GM12878 (cell line): ENCODE results near the gene SEMA4A. TPM values are rescaled to one million over a fixed set of nuclear protein-coding genes. Genes with fewer than 3 reads are reported as not detected.

ENCODE experiments used
- ATAC-seq: fragments of 200-7000 bp; cut with Tn5 transposase; 3 replicates; pipeline ENCODE4 v1.9.1; 2020; ENCODE audit warnings: mild to moderate bottlenecking, moderate library complexity
- BruUV-seq: library from RNA; stranded (reverse); fragments of 400-500 nt; replicated peaks from 2 replicates; lab custom pipeline; 2021; lab: Mats Ljungman, UMichigan
- CTCF ChIA-PET: fragments of 300-600 bp; sonication (Branson Sonifier 250); formaldehyde crosslinking; extraction: SDS; loops from one replicate; lab custom pipeline; 2021; ENCODE audit warnings: inconsistent platforms; lab: Yijun Ruan, JAX
- POLR2A ChIA-PET: fragments of 350-600 bp; formaldehyde crosslinking; extraction: SDS; loops from one replicate; lab custom pipeline; 2021; ENCODE audit warnings: inconsistent platforms; lab: Charles Lee
- RAD21 ChIA-PET: fragments of 300-600 bp; sonication (Branson Sonifier 250); formaldehyde crosslinking; loops from one replicate; lab custom pipeline; 2023; ENCODE audit warnings: antibody characterized with exemption; ENCODE audit not compliant: unreplicated experiment; lab: Charles Lee
- SMC1A ChIA-PET: fragments of 300-600 bp; sonication (Branson Sonifier 250); formaldehyde crosslinking; loops from one replicate; lab custom pipeline; 2023; ENCODE audit not compliant: unreplicated experiment, uncharacterized antibody; lab: Charles Lee
- DNase-seq: peaks from one replicate; pipeline ENCODE4 v3.0.0-alpha.2; 2011; ENCODE audit warnings: low read depth, low spot score
- FAIRE-seq: peaks from 3 replicates; lab custom pipeline; 2011; peaks lifted over from hg19 to GRCh38; lab: Jason Lieb, UNC
- H2AFZ ChIP-seq: 2 replicates; pipeline ENCODE4 v1.6.0; 2011; ENCODE audit warnings: low read depth, low read length, control low read depth; ENCODE audit not compliant: control insufficient read depth
- H3K27ac ChIP-seq: 2 replicates; pipeline ENCODE4 v1.5.1; 2011; ENCODE audit warnings: control low read depth; ENCODE audit not compliant: control insufficient read depth, insufficient read depth
- H3K27me3 ChIP-seq, 2 experiments: replicated peaks in 1 of 2; 2 replicates each; pipeline versions ENCODE4 v1.6.0 to v1.6.1; 2011; ENCODE audit warnings: low read length in 1 of 2; ENCODE audit not compliant: control insufficient read depth in 2 of 2, insufficient read depth in 2 of 2
- H3K36me3 ChIP-seq, 2 experiments: 2 replicates each; pipeline ENCODE4 v1.5.1; 2011; ENCODE audit warnings: low read length in 1 of 2; ENCODE audit not compliant: control insufficient read depth in 2 of 2, insufficient read depth in 2 of 2
- H3K4me1 ChIP-seq: 2 replicates; pipeline ENCODE4 v1.6.1; 2011; ENCODE audit warnings: mild to moderate bottlenecking, low read length, moderate library complexity, mixed read lengths; ENCODE audit not compliant: control insufficient read depth, insufficient read depth
- H3K4me2 ChIP-seq: 2 replicates; pipeline ENCODE4 v1.6.0; 2011; ENCODE audit warnings: control low read depth; ENCODE audit not compliant: control insufficient read depth, insufficient read depth
- H3K4me3 ChIP-seq: fragments of 200-600 bp; sonication (generic); 2 replicates; pipeline ENCODE4 v1.5.1; 2016
- H3K79me2 ChIP-seq: 2 replicates; pipeline ENCODE4 v1.6.0; 2011; ENCODE audit warnings: low read length; ENCODE audit not compliant: control insufficient read depth, insufficient read depth
- H3K9ac ChIP-seq: 2 replicates; pipeline ENCODE4 v1.8.0; 2011; ENCODE audit warnings: low read length, control low read depth, mixed read lengths; ENCODE audit not compliant: control insufficient read depth, insufficient read depth
- H3K9me3 ChIP-seq: replicated peaks from 3 replicates; pipeline ENCODE4 v1.5.1; 2011; ENCODE audit warnings: mild to moderate bottlenecking, low read length; ENCODE audit not compliant: control insufficient read depth, insufficient read depth
- H4K20me1 ChIP-seq: 2 replicates; pipeline ENCODE4 v1.6.0; 2011; ENCODE audit not compliant: control insufficient read depth, insufficient read depth
- BACH1 ChIP-seq: fragments of 450-650 bp; IDR thresholded peaks from 2 replicates; pipeline ENCODE4 v1.6.1; 2017; ENCODE audit warnings: mild to moderate bottlenecking, borderline replicate concordance
- IKZF2 ChIP-seq, 2 experiments: fragments of 450-650 bp; IDR thresholded peaks; 2 replicates each; pipeline ENCODE4 v1.6.1; 2017; ENCODE audit warnings: mild to moderate bottlenecking in 2 of 2, moderate library complexity in 2 of 2
- MEF2A ChIP-seq: IDR thresholded peaks from 2 replicates; pipeline ENCODE4 v1.6.1; 2011; ENCODE audit warnings: low read depth, mild to moderate bottlenecking, low read length, moderate library complexity; ENCODE audit not compliant: insufficient read depth
- NRF1 ChIP-seq: conservative IDR thresholded peaks from 2 replicates; pipeline ENCODE4 v1.6.1; 2011; ENCODE audit warnings: mild to moderate bottlenecking, low read depth, low read length, improper control_type of control experiment
- POU2F2 ChIP-seq: IDR thresholded peaks from 3 replicates; pipeline ENCODE4 v1.6.1; 2011; ENCODE audit warnings: low read depth, mild to moderate bottlenecking, low read length, borderline replicate concordance
- RUNX3 ChIP-seq: IDR thresholded peaks from 2 replicates; pipeline ENCODE4 v1.6.1; 2012; ENCODE audit warnings: low read length, inconsistent platforms
- ZNF207 ChIP-seq: fragments of 450-650 bp; IDR thresholded peaks from 2 replicates; pipeline ENCODE4 v1.6.1; 2014; ENCODE audit warnings: antibody characterized with exemption, mild to moderate bottlenecking, borderline replicate concordance
- ZNF24 ChIP-seq: fragments of 450-650 bp; IDR thresholded peaks from 2 replicates; pipeline ENCODE4 v1.6.1; 2017; ENCODE audit warnings: antibody characterized with exemption, mild to moderate bottlenecking
- WGBS: methylation state at CpG from one replicate; pipeline ENCODE4 v1.1.6; 2016; ENCODE audit warnings: low lambda C conversion rate; ENCODE audit not compliant: insufficient replicate concordance, insufficient coverage; ENCODE audit errors: missing lambda C conversion rate; 5-methylcytosine and 5-hydroxymethylcytosine counted together
- in situ Hi-C: fragments of 300-500 bp; cut with MboI; formaldehyde crosslinking; loops from 9 replicates; pipeline ENCODE4 v1.14.3; 2018; ENCODE audit warnings: mixed read lengths
- intact Hi-C: fragments of 100-400 bp; cut with micrococcal nuclease; formaldehyde crosslinking; loops from one replicate; pipeline ENCODE4 v1.14.2; 2022; ENCODE audit not compliant: unreplicated experiment
- polyA plus RNA-seq, 11 experiments: library from polyadenylated mRNA; depleted of rRNA in 4 of 11; unstranded in 6 of 11; stranded (reverse) in 5 of 11; fragments of >200 nt; fragmentation: Nextera tagmentation in 4 of 11; fragmentation: Illumina TruSeq in 1 of 11; extraction: Ambion mirVana in 4 of 11; extraction: Trizol in 1 of 11; gene quantifications; 1 replicate in 1 of 11; 2 replicates in 10 of 11; pipeline versions ENCODE4 v1.2.1 to v1.2.3, GENCODE V29; 2011 to 2016; ENCODE audit warnings: inconsistent platforms in 2 of 11, missing spikeins in 2 of 11, low read depth in 1 of 11
- total RNA-seq, 4 experiments: library from RNA; depleted of rRNA in 3 of 4; stranded (reverse); fragments of >200 nt in 3 of 4; fragmentation: Illumina TruSeq in 1 of 4; extraction: Trizol in 1 of 4; gene quantifications; 2 replicates each; pipeline versions ENCODE4 v1.2.1 to v1.2.3, GENCODE V29; 2013 to 2021
- TF ChIP-seq, protein P1 (sequence below): fragments of 450-650 bp; formaldehyde crosslinking; IDR thresholded peaks from 2 replicates; pipeline ENCODE4 v1.4.0; 2020; ENCODE audit warnings: mild to moderate bottlenecking, moderate library complexity
- TF ChIP-seq, protein P2 (sequence below): fragments of 150-350 bp; IDR thresholded peaks from 2 replicates; pipeline ENCODE4 v1.6.1; 2014; ENCODE audit warnings: mild to moderate bottlenecking, low read depth, low read length

Gene SEMA4A
- total and polyA plus RNA-seq, 10 of the 15 experiments (the other 5 are each of a cell fraction or from before 2014, with no cell fraction given), result 2.6 to 64.2 (median 32.8) TPM

DNA sequence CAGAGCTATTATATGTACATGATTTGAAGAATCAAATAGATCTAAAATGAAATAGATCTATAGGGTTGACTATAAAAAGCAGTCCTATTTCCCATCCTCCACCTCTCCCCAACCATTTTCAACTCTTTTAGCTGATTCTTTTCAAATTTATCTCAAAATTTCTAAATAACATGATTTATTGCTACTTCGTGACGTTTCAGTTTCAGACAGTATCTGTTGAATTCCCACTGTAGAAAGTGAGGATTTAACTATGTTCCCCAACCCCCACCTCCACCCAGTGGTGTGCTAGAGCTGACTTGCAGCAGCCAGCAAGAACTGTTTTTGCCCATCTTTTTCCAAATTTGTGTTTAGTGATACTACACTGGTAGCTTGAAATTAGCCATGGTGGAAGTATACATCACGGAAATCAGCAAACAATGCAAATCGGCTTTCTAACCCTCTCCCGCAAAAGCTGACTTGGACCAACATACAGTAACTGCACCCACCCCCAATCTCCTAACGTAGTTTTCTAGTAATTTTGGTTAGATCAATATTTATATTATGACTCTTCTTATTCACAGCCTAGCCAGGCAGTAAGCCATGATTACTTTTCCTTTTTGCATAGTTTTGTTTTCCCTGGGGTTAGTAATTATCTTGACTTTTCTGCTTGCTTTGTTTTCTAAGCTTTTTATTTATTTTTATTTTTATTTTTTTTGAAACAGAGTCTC, 10.9 kb downstream of the SEMA4A start:
- Histone ChIP-seq H3K9me3 (peaks cover 4% of the 10 kb centered on the region), H2AFZ (no peak overlapping the region), H3K36me3 (peaks cover 3 to 15% of the 10 kb centered on the region in 2 experiments), H3K9ac (no peak overlapping the region), H3K79me2 (no peaks in the 10 kb centered on the region; the same call in 1 of the 2 replicates), H3K4me2 (no peak overlapping the region), H3K27me3 (no peaks in the 10 kb centered on the region), H3K4me1 (peaks cover 13% of the 10 kb centered on the region), H3K4me3 (no peak overlapping the region), H4K20me1 (no peaks in the 10 kb centered on the region), H3K27ac (no peak overlapping the region)
- intact Hi-C loops, result no loop called here
- ChIA-PET CTCF (interaction anchor here (0.6 to 1.5 kb wide), 6 partner anchors 8 to 195 kb away, joined by 3 to 4 read pairs (median 3); no protein-coding TSS in a partner anchor), POLR2A (interaction anchor here (0.6 to 3.3 kb wide), 15 partner anchors 9 to 327 kb away, joined by 3 to 15 read pairs (median 4); partner anchors contain the start of genes PMF1, SEMA4A and SLC25A44), RAD21 (interaction anchor here (0.7 to 2.0 kb wide), 9 partner anchors 9 to 328 kb away, joined by 3 to 10 read pairs (median 3); partner anchors contain the start of gene SLC25A44), SMC1A (interaction anchor here (0.6 to 2.4 kb wide), 18 partner anchors 9 to 195 kb away, joined by 3 to 10 read pairs (median 4); partner anchors contain the start of genes PMF1 and SLC25A44)
- no peak for FAIRE-seq
- no peak for TF ChIP-seq IKZF2 (IDR thresholded peaks at IDR 0.05)
- WGBS, result 89% methylated on average over 6 of the region's 6 CpGs
- in situ Hi-C loops, result no loop called here
- BruUV-seq, result no TSS peak
- DNase-seq, result no peak
- no peak for ATAC-seq

DNA sequence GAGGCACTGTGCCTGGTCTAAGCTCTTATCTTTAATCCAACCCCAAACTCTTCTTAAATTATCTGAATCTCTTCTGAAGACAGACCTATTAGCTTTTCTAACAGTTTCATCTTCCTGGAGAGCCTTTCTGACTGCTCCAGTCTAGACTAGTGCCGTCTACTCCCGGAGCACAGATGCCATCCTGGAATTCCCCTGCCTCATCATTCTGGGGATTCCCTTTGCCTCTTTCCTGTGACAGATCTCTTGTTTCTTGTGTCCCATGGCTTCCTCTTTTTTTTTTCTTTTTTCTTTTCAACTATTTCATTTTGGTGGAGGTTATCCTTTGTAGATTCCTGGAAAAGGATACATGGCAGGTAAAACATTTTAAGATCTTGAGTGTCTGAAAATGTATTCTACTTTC, 11.7 kb downstream of the SEMA4A start:
- ATAC-seq, result peak; percentile 58
- TF ChIP-seq RUNX3 (no peak), NRF1 (no peak), ZNF207 (no peak), ZNF24 (no peak), BACH1 (no peak), POU2F2 (no peak), MEF2A (no peak)
- TF ChIP-seq, protein P1, sequence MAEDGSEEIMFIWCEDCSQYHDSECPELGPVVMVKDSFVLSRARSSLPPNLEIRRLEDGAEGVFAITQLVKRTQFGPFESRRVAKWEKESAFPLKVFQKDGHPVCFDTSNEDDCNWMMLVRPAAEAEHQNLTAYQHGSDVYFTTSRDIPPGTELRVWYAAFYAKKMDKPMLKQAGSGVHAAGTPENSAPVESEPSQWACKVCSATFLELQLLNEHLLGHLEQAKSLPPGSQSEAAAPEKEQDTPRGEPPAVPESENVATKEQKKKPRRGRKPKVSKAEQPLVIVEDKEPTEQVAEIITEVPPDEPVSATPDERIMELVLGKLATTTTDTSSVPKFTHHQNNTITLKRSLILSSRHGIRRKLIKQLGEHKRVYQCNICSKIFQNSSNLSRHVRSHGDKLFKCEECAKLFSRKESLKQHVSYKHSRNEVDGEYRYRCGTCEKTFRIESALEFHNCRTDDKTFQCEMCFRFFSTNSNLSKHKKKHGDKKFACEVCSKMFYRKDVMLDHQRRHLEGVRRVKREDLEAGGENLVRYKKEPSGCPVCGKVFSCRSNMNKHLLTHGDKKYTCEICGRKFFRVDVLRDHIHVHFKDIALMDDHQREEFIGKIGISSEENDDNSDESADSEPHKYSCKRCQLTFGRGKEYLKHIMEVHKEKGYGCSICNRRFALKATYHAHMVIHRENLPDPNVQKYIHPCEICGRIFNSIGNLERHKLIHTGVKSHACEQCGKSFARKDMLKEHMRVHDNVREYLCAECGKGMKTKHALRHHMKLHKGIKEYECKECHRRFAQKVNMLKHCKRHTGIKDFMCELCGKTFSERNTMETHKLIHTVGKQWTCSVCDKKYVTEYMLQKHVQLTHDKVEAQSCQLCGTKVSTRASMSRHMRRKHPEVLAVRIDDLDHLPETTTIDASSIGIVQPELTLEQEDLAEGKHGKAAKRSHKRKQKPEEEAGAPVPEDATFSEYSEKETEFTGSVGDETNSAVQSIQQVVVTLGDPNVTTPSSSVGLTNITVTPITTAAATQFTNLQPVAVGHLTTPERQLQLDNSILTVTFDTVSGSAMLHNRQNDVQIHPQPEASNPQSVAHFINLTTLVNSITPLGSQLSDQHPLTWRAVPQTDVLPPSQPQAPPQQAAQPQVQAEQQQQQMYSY (CRISPR knock-in tag), result no peak
- TF ChIP-seq, protein P2, sequence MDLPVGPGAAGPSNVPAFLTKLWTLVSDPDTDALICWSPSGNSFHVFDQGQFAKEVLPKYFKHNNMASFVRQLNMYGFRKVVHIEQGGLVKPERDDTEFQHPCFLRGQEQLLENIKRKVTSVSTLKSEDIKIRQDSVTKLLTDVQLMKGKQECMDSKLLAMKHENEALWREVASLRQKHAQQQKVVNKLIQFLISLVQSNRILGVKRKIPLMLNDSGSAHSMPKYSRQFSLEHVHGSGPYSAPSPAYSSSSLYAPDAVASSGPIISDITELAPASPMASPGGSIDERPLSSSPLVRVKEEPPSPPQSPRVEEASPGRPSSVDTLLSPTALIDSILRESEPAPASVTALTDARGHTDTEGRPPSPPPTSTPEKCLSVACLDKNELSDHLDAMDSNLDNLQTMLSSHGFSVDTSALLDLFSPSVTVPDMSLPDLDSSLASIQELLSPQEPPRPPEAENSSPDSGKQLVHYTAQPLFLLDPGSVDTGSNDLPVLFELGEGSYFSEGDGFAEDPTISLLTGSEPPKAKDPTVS, result no peak

More for the DNA sequence above, 11.7 kb downstream of the SEMA4A start:
- in situ Hi-C loops (no loop called here), intact Hi-C loops (no loop called here)
- H3K9ac ChIP-seq, result no peak overlapping the region
- 49% methylated on average over 2 of the region's 2 CpGs for WGBS
- no TSS peak for BruUV-seq
- H3K27me3 ChIP-seq, result no peaks in the 10 kb centered on the region
- ChIA-PET RAD21 (interaction anchor here (1.0 to 2.0 kb wide), 6 partner anchors 8 to 60 kb away, joined by 3 to 10 read pairs (median 4); partner anchors contain the start of gene SLC25A44), SMC1A (interaction anchor here (0.7 to 2.4 kb wide), 14 partner anchors 10 to 60 kb away, joined by 3 to 10 read pairs (median 4); partner anchors contain the start of genes PMF1 and SLC25A44), POLR2A (interaction anchor here (1.1 to 3.3 kb wide), 6 partner anchors 11 to 60 kb away, joined by 3 to 15 read pairs (median 8); partner anchors contain the start of gene SEMA4A), CTCF (interaction anchor here (1.0 to 1.5 kb wide), 3 partner anchors 60 to 154 kb away, joined by 3 to 4 read pairs (median 3); no protein-coding TSS in a partner anchor)
- H3K9me3 ChIP-seq, result peaks cover 4% of the 10 kb centered on the region
- H3K36me3 ChIP-seq, result peaks cover 3 to 13% of the 10 kb centered on the region in 2 experiments
- DNase-seq (no peak), FAIRE-seq (no peak)
- H3K27ac ChIP-seq, result no peak overlapping the region
- H3K79me2 ChIP-seq, result no peaks in the 10 kb centered on the region
- H2AFZ ChIP-seq, result no peak overlapping the region
- peaks cover 7% of the 10 kb centered on the region for H3K4me1 ChIP-seq
- H3K4me2 ChIP-seq, result no peak overlapping the region
- no peaks in the 10 kb centered on the region for H4K20me1 ChIP-seq
- no peak overlapping the region for H3K4me3 ChIP-seq
